ENCODE data around the gene BDKRB2. TPM values are rescaled to one million over a fixed set of nuclear protein-coding genes. Genes with fewer than 3 reads are reported as not detected.

The BDKRB2 gene
- total RNA-seq, 1 donor from 2014 or later = 3.8 TPM

DNA sequence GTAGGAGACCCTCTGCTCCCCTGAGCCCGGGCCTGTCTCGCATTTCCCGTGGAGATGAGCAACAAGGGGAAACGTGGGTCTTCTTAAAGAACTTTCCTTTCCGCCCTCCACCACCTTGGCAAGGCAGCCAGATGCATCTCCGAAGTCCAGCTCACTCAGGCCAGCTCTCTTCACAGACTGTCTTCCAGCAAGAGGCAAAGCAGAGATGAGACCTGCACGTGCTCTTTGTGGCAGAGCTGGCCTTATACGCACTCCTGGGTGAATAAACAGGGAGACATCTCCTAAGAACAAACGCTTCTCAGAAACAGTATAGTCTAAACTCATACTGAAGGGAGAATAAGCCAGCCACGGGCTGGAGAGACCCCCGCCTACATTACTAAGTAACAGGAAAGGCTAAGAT lies 50.0 kb downstream of the BDKRB2 start:
- Mint-ChIP-seq H3K9me3 (ENCODE audit: unreplicated experiment) (peaks cover 7% of the 10 kb centered on the region), H3K4me1 (ENCODE audit: low read depth, unreplicated experiment) (peaks cover 7% of the 10 kb centered on the region), H3K27ac (ENCODE audit: unreplicated experiment) (no peak overlapping the region), H3K36me3 (ENCODE audit: unreplicated experiment) (peaks cover 8% of the 10 kb centered on the region), H3K4me3 (ENCODE audit: unreplicated experiment) (no peak overlapping the region), H3K27me3 (ENCODE audit: unreplicated experiment) (peaks cover 4% of the 10 kb centered on the region)
- TF ChIP-seq, protein P1, sequence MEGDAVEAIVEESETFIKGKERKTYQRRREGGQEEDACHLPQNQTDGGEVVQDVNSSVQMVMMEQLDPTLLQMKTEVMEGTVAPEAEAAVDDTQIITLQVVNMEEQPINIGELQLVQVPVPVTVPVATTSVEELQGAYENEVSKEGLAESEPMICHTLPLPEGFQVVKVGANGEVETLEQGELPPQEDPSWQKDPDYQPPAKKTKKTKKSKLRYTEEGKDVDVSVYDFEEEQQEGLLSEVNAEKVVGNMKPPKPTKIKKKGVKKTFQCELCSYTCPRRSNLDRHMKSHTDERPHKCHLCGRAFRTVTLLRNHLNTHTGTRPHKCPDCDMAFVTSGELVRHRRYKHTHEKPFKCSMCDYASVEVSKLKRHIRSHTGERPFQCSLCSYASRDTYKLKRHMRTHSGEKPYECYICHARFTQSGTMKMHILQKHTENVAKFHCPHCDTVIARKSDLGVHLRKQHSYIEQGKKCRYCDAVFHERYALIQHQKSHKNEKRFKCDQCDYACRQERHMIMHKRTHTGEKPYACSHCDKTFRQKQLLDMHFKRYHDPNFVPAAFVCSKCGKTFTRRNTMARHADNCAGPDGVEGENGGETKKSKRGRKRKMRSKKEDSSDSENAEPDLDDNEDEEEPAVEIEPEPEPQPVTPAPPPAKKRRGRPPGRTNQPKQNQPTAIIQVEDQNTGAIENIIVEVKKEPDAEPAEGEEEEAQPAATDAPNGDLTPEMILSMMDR (IDR thresholded peaks at IDR 0.05; ENCODE audit: partially characterized antibody, unreplicated experiment) = no peak
- DNase-seq = no peak

DNA sequence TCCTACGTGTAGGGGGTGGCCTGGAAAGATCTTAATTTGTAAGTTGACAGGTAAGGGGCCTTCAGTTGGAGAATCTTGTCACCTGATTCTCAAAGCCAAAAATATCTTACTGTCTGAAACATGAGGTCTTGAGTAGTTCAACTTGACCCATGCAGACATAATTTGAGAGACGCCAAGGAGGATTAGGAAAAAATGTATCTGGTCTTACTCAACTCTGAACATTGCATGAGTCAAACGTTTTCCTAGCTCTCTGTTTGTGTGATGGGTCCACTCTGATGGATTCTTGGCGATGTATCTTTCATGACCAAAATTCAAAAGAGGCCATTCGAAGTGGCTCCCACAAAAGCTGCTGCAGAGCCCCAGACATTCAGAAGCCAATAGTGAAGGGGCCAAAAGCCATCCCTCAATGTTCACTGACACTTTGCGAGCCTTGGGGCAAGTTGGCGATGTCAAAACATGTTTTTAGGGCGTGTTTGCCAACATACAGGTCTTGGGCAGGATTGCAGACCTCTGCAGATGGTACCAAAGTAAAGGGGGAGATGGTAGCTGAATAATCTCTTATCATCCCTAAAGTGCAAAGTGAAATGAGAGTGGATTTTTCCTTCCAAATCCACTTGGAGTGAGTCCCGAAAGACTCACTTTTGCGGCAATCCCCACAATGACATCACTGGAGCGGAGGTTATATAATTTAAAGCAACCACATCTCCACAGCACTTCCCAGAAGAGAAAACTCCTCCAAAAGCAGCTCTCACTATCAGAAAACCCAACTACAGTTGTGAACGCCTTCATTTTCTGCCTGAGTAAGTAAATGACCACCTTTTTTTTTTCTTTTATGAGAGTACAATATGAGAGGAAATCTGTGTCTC lies 51.1 kb downstream of the BDKRB2 start, which contains the start of gene BDKRB1:
Gene BDKRB1, plus strand, starts transcription at position 710 of the 866 bp plus-strand sequence. CDS start 7,473 bp downstream, outside the sequence.
- H3K27ac Mint-ChIP-seq (ENCODE audit: unreplicated experiment) = no peak within 1 kb of the TSS

DNA sequence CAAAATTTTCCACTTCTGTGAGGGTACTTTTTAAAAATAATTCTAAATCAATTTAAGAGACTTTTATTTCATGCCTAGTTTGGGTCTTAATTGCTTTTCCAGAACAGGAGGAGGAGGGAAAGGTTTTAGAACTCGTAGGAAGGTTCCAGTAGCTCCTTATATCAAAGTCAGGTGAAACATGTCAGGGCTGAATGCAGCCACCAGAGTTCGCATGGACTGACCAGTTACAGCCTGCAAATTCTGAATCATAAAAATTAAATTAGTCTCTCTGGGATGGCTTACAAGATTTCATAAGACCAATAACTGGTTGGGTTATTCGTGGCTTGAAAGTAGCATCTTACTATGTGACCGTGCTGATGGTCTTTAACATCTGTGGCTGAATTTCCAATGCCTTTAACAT lies 51.8 kb downstream of the BDKRB2 start:
- TF ChIP-seq, protein P1 (IDR thresholded peaks at IDR 0.05; ENCODE audit: partially characterized antibody, unreplicated experiment) = no peak

More for the DNA sequence above, 51.1 kb downstream of the BDKRB2 start, which contains the start of gene BDKRB1:
- peaks cover 10% of the 10 kb centered on the region for H3K36me3 Mint-ChIP-seq (ENCODE audit: unreplicated experiment)
- no peak within 1 kb of the TSS for H3K4me3 Mint-ChIP-seq (ENCODE audit: unreplicated experiment)
- H3K9me3 Mint-ChIP-seq (ENCODE audit: unreplicated experiment) = peaks cover 7% of the 10 kb centered on the region
- peaks cover 7% of the 10 kb centered on the region for H3K4me1 Mint-ChIP-seq (ENCODE audit: low read depth, unreplicated experiment)
- peaks cover 4% of the 10 kb centered on the region for H3K27me3 Mint-ChIP-seq (ENCODE audit: unreplicated experiment)
- DNase-seq = no peak
- TF ChIP-seq, protein P1 (IDR thresholded peaks at IDR 0.05; ENCODE audit: partially characterized antibody, unreplicated experiment) = no peak

DNA sequence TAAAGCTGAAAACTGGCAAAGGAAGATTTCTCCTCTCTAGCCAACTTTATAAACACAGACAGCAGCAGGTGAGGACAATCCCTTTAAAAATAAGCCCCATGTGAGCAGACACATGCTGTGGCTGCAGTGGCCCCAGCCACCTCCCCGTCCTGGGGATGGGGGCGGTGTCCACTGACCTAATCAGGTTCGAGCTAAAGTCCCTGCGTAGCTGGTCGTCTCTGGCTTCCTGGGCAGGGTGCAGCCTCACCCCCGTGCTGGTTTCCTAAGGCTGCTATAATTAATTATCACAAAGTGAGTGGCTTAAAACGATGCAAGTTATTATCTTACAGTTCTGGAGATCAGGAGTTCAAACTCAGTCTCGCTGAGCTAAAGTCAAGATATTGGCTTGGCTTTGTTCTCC lies 52.4 kb downstream of the BDKRB2 start:
- no peak overlapping the region for H3K27ac Mint-ChIP-seq (ENCODE audit: unreplicated experiment)
- H3K27me3 Mint-ChIP-seq (ENCODE audit: unreplicated experiment) = peaks cover 3% of the 10 kb centered on the region

More for the DNA sequence above, 51.8 kb downstream of the BDKRB2 start:
- no peak for DNase-seq
- Mint-ChIP-seq H3K9me3 (ENCODE audit: unreplicated experiment) (peaks cover 6% of the 10 kb centered on the region), H3K4me1 (ENCODE audit: low read depth, unreplicated experiment) (peaks cover 6% of the 10 kb centered on the region), H3K27ac (ENCODE audit: unreplicated experiment) (no peak overlapping the region), H3K4me3 (ENCODE audit: unreplicated experiment) (no peak overlapping the region), H3K36me3 (ENCODE audit: unreplicated experiment) (peaks cover 12% of the 10 kb centered on the region), H3K27me3 (ENCODE audit: unreplicated experiment) (peaks cover 5% of the 10 kb centered on the region)

More for the DNA sequence above, 52.4 kb downstream of the BDKRB2 start:
- DNase-seq = no peak
- Mint-ChIP-seq H3K4me1 (ENCODE audit: low read depth, unreplicated experiment) (peaks cover 2% of the 10 kb centered on the region), H3K36me3 (ENCODE audit: unreplicated experiment) (peaks cover 8% of the 10 kb centered on the region), H3K4me3 (ENCODE audit: unreplicated experiment) (no peak overlapping the region), H3K9me3 (ENCODE audit: unreplicated experiment) (peaks cover 3% of the 10 kb centered on the region)
- TF ChIP-seq, protein P1 (IDR thresholded peaks at IDR 0.05; ENCODE audit: partially characterized antibody, unreplicated experiment) = no peak
